ENCODE measurements around the gene MST1. TPM values are rescaled to one million over a fixed set of nuclear protein-coding genes. Genes with fewer than 3 reads are reported as not detected.

Gene MST1
- total and polyA plus RNA-seq, 9 of the 15 experiments (the other 6 are each of a cell fraction or from before 2014, with no cell fraction given), result 0.08 to 1.8 (median 0.40) TPM

DNA sequence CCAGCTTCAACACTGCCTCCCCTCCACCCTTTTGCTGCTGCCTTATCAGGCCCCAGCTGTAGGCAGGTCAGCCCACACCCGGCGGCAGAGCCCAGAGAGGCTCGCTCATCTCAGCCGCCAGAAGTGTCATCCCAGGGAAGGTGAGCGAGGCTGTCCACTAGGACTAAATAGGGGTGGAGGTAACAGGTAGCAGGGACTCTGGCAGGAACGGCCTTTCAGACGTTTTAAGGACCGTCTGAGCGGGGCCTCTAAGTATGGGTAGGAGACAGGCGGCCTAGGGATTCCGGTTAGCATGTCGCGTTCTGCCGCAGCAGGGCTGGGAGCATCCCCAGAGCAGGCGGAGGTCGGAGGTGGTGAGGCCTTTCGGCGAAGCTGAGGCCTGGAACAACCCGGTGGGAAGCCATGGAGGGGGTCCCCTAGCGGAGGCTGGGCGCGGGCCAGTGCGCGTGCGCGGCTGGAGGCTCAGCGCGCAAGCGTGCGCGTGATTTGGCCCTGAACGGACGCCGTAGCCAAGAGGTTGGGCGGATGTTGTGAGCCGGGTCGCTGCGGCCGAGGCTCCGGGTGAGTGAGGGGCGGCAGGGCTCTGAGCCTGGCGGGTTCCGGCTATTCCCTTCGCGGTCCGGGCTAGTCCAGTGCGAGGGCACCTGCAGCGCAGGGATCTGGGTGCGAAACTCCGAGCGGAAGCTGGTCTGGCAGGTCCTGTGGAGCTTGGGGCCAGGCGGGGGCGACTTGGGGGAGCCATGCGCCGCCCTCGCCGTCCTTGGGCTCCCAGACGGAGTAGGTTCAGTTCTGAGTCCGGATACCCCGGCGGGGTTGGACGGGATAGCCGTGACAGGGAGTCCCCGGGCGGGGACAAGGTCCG lies at the start of gene MST1, which contains the start of gene RNF123 (continued):
- TF ChIP-seq, protein P1, sequence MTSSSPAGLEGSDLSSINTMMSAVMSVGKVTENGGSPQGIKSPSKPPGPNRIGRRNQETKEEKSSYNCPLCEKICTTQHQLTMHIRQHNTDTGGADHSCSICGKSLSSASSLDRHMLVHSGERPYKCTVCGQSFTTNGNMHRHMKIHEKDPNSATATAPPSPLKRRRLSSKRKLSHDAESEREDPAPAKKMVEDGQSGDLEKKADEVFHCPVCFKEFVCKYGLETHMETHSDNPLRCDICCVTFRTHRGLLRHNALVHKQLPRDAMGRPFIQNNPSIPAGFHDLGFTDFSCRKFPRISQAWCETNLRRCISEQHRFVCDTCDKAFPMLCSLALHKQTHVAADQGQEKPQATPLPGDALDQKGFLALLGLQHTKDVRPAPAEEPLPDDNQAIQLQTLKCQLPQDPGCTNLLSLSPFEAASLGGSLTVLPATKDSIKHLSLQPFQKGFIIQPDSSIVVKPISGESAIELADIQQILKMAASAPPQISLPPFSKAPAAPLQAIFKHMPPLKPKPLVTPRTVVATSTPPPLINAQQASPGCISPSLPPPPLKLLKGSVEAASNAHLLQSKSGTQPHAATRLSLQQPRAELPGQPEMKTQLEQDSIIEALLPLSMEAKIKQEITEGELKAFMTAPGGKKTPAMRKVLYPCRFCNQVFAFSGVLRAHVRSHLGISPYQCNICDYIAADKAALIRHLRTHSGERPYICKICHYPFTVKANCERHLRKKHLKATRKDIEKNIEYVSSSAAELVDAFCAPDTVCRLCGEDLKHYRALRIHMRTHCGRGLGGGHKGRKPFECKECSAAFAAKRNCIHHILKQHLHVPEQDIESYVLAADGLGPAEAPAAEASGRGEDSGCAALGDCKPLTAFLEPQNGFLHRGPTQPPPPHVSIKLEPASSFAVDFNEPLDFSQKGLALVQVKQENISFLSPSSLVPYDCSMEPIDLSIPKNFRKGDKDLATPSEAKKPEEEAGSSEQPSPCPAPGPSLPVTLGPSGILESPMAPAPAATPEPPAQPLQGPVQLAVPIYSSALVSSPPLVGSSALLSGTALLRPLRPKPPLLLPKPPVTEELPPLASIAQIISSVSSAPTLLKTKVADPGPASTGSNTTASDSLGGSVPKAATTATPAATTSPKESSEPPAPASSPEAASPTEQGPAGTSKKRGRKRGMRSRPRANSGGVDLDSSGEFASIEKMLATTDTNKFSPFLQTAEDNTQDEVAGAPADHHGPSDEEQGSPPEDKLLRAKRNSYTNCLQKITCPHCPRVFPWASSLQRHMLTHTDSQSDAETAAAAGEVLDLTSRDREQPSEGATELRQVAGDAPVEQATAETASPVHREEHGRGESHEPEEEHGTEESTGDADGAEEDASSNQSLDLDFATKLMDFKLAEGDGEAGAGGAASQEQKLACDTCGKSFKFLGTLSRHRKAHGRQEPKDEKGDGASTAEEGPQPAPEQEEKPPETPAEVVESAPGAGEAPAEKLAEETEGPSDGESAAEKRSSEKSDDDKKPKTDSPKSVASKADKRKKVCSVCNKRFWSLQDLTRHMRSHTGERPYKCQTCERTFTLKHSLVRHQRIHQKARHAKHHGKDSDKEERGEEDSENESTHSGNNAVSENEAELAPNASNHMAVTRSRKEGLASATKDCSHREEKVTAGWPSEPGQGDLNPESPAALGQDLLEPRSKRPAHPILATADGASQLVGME (CRISPR knock-in tag; IDR thresholded peaks at IDR 0.05), result no peak
- TF ChIP-seq, protein P2, sequence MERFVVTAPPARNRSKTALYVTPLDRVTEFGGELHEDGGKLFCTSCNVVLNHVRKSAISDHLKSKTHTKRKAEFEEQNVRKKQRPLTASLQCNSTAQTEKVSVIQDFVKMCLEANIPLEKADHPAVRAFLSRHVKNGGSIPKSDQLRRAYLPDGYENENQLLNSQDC (CRISPR knock-in tag; IDR thresholded peaks at IDR 0.05), result no peak
- TF ChIP-seq ZNF232 (CRISPR knock-in tag; IDR thresholded peaks at IDR 0.05), result no peak
- TF ChIP-seq HMGN3 (IDR thresholded peaks at IDR 0.05; ENCODE audit: borderline replicate concordance, extremely low read depth, insufficient read length, low read depth, low read length), result no peak
- TF ChIP-seq, protein P3, sequence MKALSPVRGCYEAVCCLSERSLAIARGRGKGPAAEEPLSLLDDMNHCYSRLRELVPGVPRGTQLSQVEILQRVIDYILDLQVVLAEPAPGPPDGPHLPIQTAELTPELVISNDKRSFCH (CRISPR knock-in tag; IDR thresholded peaks at IDR 0.05), result no peak
- TF ChIP-seq, protein P3 (tag; IDR thresholded peaks at IDR 0.05), result no peak
- TF ChIP-seq, protein P4, sequence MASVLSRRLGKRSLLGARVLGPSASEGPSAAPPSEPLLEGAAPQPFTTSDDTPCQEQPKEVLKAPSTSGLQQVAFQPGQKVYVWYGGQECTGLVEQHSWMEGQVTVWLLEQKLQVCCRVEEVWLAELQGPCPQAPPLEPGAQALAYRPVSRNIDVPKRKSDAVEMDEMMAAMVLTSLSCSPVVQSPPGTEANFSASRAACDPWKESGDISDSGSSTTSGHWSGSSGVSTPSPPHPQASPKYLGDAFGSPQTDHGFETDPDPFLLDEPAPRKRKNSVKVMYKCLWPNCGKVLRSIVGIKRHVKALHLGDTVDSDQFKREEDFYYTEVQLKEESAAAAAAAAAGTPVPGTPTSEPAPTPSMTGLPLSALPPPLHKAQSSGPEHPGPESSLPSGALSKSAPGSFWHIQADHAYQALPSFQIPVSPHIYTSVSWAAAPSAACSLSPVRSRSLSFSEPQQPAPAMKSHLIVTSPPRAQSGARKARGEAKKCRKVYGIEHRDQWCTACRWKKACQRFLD (CRISPR knock-in tag; IDR thresholded peaks at IDR 0.05), result 0 out of 2 replicates have a peak, but pooled peaks have one; percentile 56
- TF ChIP-seq, protein P5, sequence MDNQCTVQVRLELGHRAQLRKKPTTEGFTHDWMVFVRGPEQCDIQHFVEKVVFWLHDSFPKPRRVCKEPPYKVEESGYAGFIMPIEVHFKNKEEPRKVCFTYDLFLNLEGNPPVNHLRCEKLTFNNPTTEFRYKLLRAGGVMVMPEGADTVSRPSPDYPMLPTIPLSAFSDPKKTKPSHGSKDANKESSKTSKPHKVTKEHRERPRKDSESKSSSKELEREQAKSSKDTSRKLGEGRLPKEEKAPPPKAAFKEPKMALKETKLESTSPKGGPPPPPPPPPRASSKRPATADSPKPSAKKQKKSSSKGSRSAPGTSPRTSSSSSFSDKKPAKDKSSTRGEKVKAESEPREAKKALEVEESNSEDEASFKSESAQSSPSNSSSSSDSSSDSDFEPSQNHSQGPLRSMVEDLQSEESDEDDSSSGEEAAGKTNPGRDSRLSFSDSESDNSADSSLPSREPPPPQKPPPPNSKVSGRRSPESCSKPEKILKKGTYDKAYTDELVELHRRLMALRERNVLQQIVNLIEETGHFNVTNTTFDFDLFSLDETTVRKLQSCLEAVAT (IDR thresholded peaks at IDR 0.05), result no peak
- no peak for TF ChIP-seq KLF13 (tag; IDR thresholded peaks at IDR 0.05; ENCODE audit: borderline replicate concordance, low read depth)
- no peak for TF ChIP-seq ZNF75A (CRISPR knock-in tag; IDR thresholded peaks at IDR 0.05)
- no peak for TF ChIP-seq HSF4 (CRISPR knock-in tag; IDR thresholded peaks at IDR 0.05; ENCODE audit: borderline replicate concordance)
- no peak for TF ChIP-seq ZNF584 (CRISPR knock-in tag; IDR thresholded peaks at IDR 0.05; ENCODE audit: low read depth)
- TF ChIP-seq ZNF175 (CRISPR knock-in tag; IDR thresholded peaks at IDR 0.05; ENCODE audit: low read depth), result no peak
- TF ChIP-seq KLF1 (tag; IDR thresholded peaks at IDR 0.05), result no peak
- TF ChIP-seq, protein P6, sequence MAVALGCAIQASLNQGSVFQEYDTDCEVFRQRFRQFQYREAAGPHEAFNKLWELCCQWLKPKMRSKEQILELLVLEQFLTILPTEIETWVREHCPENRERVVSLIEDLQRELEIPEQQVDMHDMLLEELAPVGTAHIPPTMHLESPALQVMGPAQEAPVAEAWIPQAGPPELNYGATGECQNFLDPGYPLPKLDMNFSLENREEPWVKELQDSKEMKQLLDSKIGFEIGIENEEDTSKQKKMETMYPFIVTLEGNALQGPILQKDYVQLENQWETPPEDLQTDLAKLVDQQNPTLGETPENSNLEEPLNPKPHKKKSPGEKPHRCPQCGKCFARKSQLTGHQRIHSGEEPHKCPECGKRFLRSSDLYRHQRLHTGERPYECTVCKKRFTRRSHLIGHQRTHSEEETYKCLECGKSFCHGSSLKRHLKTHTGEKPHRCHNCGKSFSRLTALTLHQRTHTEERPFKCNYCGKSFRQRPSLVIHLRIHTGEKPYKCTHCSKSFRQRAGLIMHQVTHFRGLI (CRISPR knock-in tag; IDR thresholded peaks at IDR 0.05), result no peak
